ENCODE measurements around the gene SVIL.
"Not testable (repeated sequence)": the region's sequence is repeated elsewhere in the genome, so short reads cannot be mapped to it uniquely, and the experiment has no call there.

Gene SVIL

GRCh38 chr10:29621161-29621560, 13.6 kb downstream of the SVIL start:
- peak; percentile 61 for DNase-seq

GRCh38 chr10:29620112-29620690, 14.6 kb downstream of the SVIL start:
- DNase-seq = no peak

GRCh38 chr10:29619241-29619669, 15.5 kb downstream of the SVIL start:
- DNase-seq = peak; percentile 51

GRCh38 chr10:29618341-29619171, 16.2 kb downstream of the SVIL start:
- peak; percentile 66 for DNase-seq

GRCh38 chr10:29617880-29618340, 16.9 kb downstream of the SVIL start:
- DNase-seq = peak; percentile 29

GRCh38 chr10:29616542-29616941, 18.2 kb downstream of the SVIL start:
- DNase-seq = no peak

GRCh38 chr10:29615195-29615594, 19.6 kb downstream of the SVIL start:
- peak; percentile 19 for DNase-seq

GRCh38 chr10:29614289-29614688, 20.5 kb downstream of the SVIL start:
- DNase-seq = not testable (repeated sequence)

GRCh38 chr10:29613791-29614190, 21.0 kb downstream of the SVIL start:
- DNase-seq = no peak

- DNase-seq = no peak
Measured at GRCh38 chr10:29613196-29613595, 21.6 kb downstream of the SVIL start.

- peak; percentile 72 for DNase-seq
Measured at GRCh38 chr10:29612657-29613056, 22.1 kb downstream of the SVIL start.

GRCh38 chr10:29611781-29612381, 22.9 kb downstream of the SVIL start:
- DNase-seq = no peak

- DNase-seq = no peak
Measured at GRCh38 chr10:29610876-29611647, 23.7 kb downstream of the SVIL start.

GRCh38 chr10:29610331-29610730, 24.4 kb downstream of the SVIL start:
- DNase-seq = not testable (repeated sequence)

GRCh38 chr10:29609696-29610095, 25.1 kb downstream of the SVIL start:
- no peak for DNase-seq

- no peak for DNase-seq
Measured at GRCh38 chr10:29608476-29609301, 26.1 kb downstream of the SVIL start.

GRCh38 chr10:29608062-29608461, 26.7 kb downstream of the SVIL start:
- DNase-seq = no peak

GRCh38 chr10:29607576-29607975, 27.2 kb downstream of the SVIL start:
- DNase-seq = no peak

- not testable (repeated sequence) for DNase-seq
Measured at GRCh38 chr10:29606693-29607092, 28.1 kb downstream of the SVIL start.

- no peak for DNase-seq
Measured at GRCh38 chr10:29604291-29604825, 30.4 kb downstream of the SVIL start.

- DNase-seq = peak; percentile 19
Measured at GRCh38 chr10:29603223-29603896, 31.4 kb downstream of the SVIL start.

All from NCI-H69 (cell line).